Measurements from ENCODE around the gene TCIRG1. TPM values are rescaled to one million over a fixed set of nuclear protein-coding genes. Genes with fewer than 3 reads are reported as not detected.
"Not testable (repeated sequence)": the region's sequence is repeated elsewhere in the genome, so short reads cannot be mapped to it uniquely, and the experiment has no call there.

Gene TCIRG1
- total RNA-seq, 1 experiment from 2014 or later, result 51.1 TPM

GRCh38 chr11:67991347-67992121, 47.3 kb upstream of the TCIRG1 start:
- TF ChIP-seq HMGXB4 (CRISPR knock-in tag; IDR thresholded peaks at IDR 0.05), result peak; percentile 35; the same call in 1 of the 2 replicates
- H3K27me3 Mint-ChIP-seq (ENCODE audit: low read depth); H3K36me3 Mint-ChIP-seq; CTCF ChIA-PET; POLR2A ChIA-PET; ATAC-seq; H3K27ac Mint-ChIP-seq; H3K9me3 Mint-ChIP-seq: not testable (repeated sequence)
- peaks cover 13% of the 10 kb centered on the region for H3K4me1 Mint-ChIP-seq
- peak overlapping the region; percentile 74 for H3K4me3 Mint-ChIP-seq
- DNase-seq (ENCODE audit: low spot score), result peak; percentile 60

GRCh38 chr11:67993821-67994220, 45.0 kb upstream of the TCIRG1 start:
- CTCF ChIA-PET, result interaction anchor here (0.6 to 3.1 kb wide), 12 partner anchors 9 to 689 kb away, joined by 3 to 17 read pairs (median 4); partner anchors contain the start of genes ALDH3B1 and UNC93B1
- peak; percentile 69; the same call in 1 of the 2 replicates for TF ChIP-seq MAX (CRISPR knock-in tag; IDR thresholded peaks at IDR 0.05)
- TF ChIP-seq HMGXB4 (CRISPR knock-in tag; IDR thresholded peaks at IDR 0.05), result 0 out of 2 replicates have a peak, but pooled peaks have one; percentile 23
- TF ChIP-seq CTCF (IDR thresholded peaks at IDR 0.05), result peak; percentile 81
- ATAC-seq, H3K4me3 Mint-ChIP-seq, POLR2A ChIA-PET, H3K27ac Mint-ChIP-seq, H3K36me3 Mint-ChIP-seq, H3K9me3 Mint-ChIP-seq: not testable (repeated sequence)
- Mint-ChIP-seq H3K4me1 (peaks cover 17% of the 10 kb centered on the region), H3K27me3 (ENCODE audit: low read depth) (peaks cover 10% of the 10 kb centered on the region)
- DNase-seq (ENCODE audit: low spot score), result peak; percentile 72

- H3K9me3 Mint-ChIP-seq; H3K4me3 Mint-ChIP-seq; POLR2A ChIA-PET; H3K27ac Mint-ChIP-seq; H3K36me3 Mint-ChIP-seq; DNase-seq (ENCODE audit: low spot score); ATAC-seq: not testable (repeated sequence)
- peaks cover 10% of the 10 kb centered on the region for H3K27me3 Mint-ChIP-seq (ENCODE audit: low read depth)
- CTCF ChIA-PET, result interaction anchor here (0.6 to 3.1 kb wide), 11 partner anchors 9 to 690 kb away, joined by 3 to 17 read pairs (median 3); partner anchors contain the start of genes ALDH3B1 and UNC93B1
- H3K4me1 Mint-ChIP-seq, result peaks cover 17% of the 10 kb centered on the region
These were observed 44.4 kb upstream of the TCIRG1 start for GRCh38 chr11:67994387-67994786.

- POLR2A ChIA-PET; H3K27me3 Mint-ChIP-seq (ENCODE audit: low read depth); ATAC-seq; H3K4me3 Mint-ChIP-seq; DNase-seq (ENCODE audit: low spot score); H3K36me3 Mint-ChIP-seq; H3K9me3 Mint-ChIP-seq; H3K27ac Mint-ChIP-seq: not testable (repeated sequence)
- CTCF ChIA-PET, result interaction anchor here (3.1 kb wide), 1 partner anchor 40 kb away, joined by 17 read pairs; no protein-coding TSS in a partner anchor
- H3K4me1 Mint-ChIP-seq, result peaks cover 17% of the 10 kb centered on the region
These were observed 43.7 kb upstream of the TCIRG1 start for GRCh38 chr11:67995129-67995528.

- POLR2A ChIA-PET; H3K4me3 Mint-ChIP-seq; H3K36me3 Mint-ChIP-seq; ATAC-seq; DNase-seq (ENCODE audit: low spot score); H3K27ac Mint-ChIP-seq; CTCF ChIA-PET; H3K9me3 Mint-ChIP-seq; H3K27me3 Mint-ChIP-seq (ENCODE audit: low read depth): not testable (repeated sequence)
- H3K4me1 Mint-ChIP-seq, result peaks cover 17% of the 10 kb centered on the region
These were observed 43.2 kb upstream of the TCIRG1 start for GRCh38 chr11:67995579-67995978.

GRCh38 chr11:67996051-67996450, 42.8 kb upstream of the TCIRG1 start:
- H3K4me3 Mint-ChIP-seq, result peak overlapping the region; percentile 75
- no peak overlapping the region for H3K27ac Mint-ChIP-seq
- POLR2A ChIA-PET, result no interaction called here
- peaks cover 17% of the 10 kb centered on the region for H3K4me1 Mint-ChIP-seq
- H3K9me3 Mint-ChIP-seq, result no peaks in the 10 kb centered on the region
- H3K27me3 Mint-ChIP-seq (ENCODE audit: low read depth), result peaks cover 8% of the 10 kb centered on the region
- ATAC-seq, result no peak
- CTCF ChIA-PET, result interaction anchor here (0.6 to 2.1 kb wide), 6 partner anchors 14 to 366 kb away, joined by 3 to 17 read pairs (median 7); partner anchors contain the start of genes ALDH3B1 and NUDT8
- no peak for DNase-seq (ENCODE audit: low spot score)
- H3K36me3 Mint-ChIP-seq, result no peaks in the 10 kb centered on the region
- TF ChIP-seq FOXK1 (CRISPR knock-in tag; IDR thresholded peaks at IDR 0.05), result no peak
- TF ChIP-seq ATF1 (CRISPR knock-in tag; IDR thresholded peaks at IDR 0.05), result no peak
- TF ChIP-seq RORB (CRISPR knock-in tag; IDR thresholded peaks at IDR 0.05), result no peak
- no peak for TF ChIP-seq HMGXB4 (CRISPR knock-in tag; IDR thresholded peaks at IDR 0.05)
- TF ChIP-seq CTCF (IDR thresholded peaks at IDR 0.05), result no peak
- no peak for TF ChIP-seq ZNF671 (CRISPR knock-in tag; IDR thresholded peaks at IDR 0.05)
- no peak for TF ChIP-seq IRF1 (CRISPR knock-in tag; IDR thresholded peaks at IDR 0.05)

All from WTC11 (cell line).